Thoracic aorta (tissue), 2 donors: ENCODE data around the gene OLAH. TPM values are rescaled to one million over a fixed set of nuclear protein-coding genes. Genes with fewer than 3 reads are reported as not detected.

ENCODE experiments used
- ATAC-seq: fragments of 150-250 bp; one replicate; pipeline ENCODE4 v1.8.0; 2017; ENCODE audit warnings: low read depth; ENCODE audit not compliant: insufficient number of reproducible peaks, low FRiP score
- DNase-seq: peaks from one replicate; pipeline ENCODE4 v3.0.0-alpha.2; 2020; ENCODE audit warnings: low spot score
- H3K27ac ChIP-seq, 2 donors: fragments of 200-600 bp; sonication (generic); 1 replicate in 1 of 2; 2 replicates in 1 of 2; pipeline ENCODE4 v1.5.1; 2016; ENCODE audit warnings: mild to moderate bottlenecking in 2 of 2, moderate library complexity in 2 of 2
- H3K27me3 ChIP-seq: fragments of 200-600 bp; sonication (generic); replicated peaks from 2 replicates; pipeline ENCODE4 v1.6.0; 2016; ENCODE audit warnings: mild to moderate bottlenecking; ENCODE audit not compliant: insufficient read depth
- H3K36me3 ChIP-seq: fragments of 200-600 bp; sonication (generic); one replicate; pipeline ENCODE4 v1.5.1; 2016
- H3K4me1 ChIP-seq, 2 donors: fragments of 200-600 bp; sonication (generic); 1 replicate in 1 of 2; 2 replicates in 1 of 2; pipeline versions ENCODE4 v1.5.1 to v1.6.0; 2016; ENCODE audit warnings: low read depth in 2 of 2, mild to moderate bottlenecking in 1 of 2; ENCODE audit not compliant: control insufficient read depth in 1 of 2
- H3K4me3 ChIP-seq: fragments of 200-600 bp; sonication (generic); 2 replicates; pipeline ENCODE4 v1.5.1; 2016; ENCODE audit warnings: mild to moderate bottlenecking
- H3K9me3 ChIP-seq: fragments of 200-600 bp; sonication (generic); 2 replicates; pipeline ENCODE4 v1.5.1; 2016
- CTCF ChIP-seq: fragments of 200-600 bp; sonication (generic); IDR thresholded peaks from one replicate; pipeline ENCODE4 v1.5.1; 2019; ENCODE audit warnings: antibody characterized with exemption
- total RNA-seq, 2 donors: library from RNA; depleted of rRNA; stranded (reverse); fragments of >200 nt; gene quantifications; one replicate each; pipeline versions ENCODE4 v1.1.0 to v1.2.3, GENCODE V29; 2016

The OLAH gene
- total RNA-seq, 2 donors from 2014 or later: 2.5 TPM; not detected in 1

- Histone ChIP-seq H3K27me3 (no peaks in the 10 kb centered on the region), H3K4me3 (peak overlapping the region; percentile 55), H3K27ac (peak overlapping the region; percentile 18 to 65), H3K4me1 (peaks cover 14 to 25% of the 10 kb centered on the region in 2 donors), H3K36me3 (no peaks in the 10 kb centered on the region), H3K9me3 (no peaks in the 10 kb centered on the region)
- DNase-seq: no peak
- no peak for TF ChIP-seq CTCF
- ATAC-seq: no peak
Measured at GRCh38 chr10:15046626-15047025, 2.9 kb downstream of the OLAH start.

GRCh38 chr10:15049533-15049932 is 5.8 kb downstream of the OLAH start:
- no peak for ATAC-seq
- TF ChIP-seq CTCF: no peak
- no peaks in the 10 kb centered on the region for H3K9me3 ChIP-seq

GRCh38 chr10:15052121-15052520 is 8.4 kb downstream of the OLAH start:
- ATAC-seq (no peak), DNase-seq (no peak)
- Histone ChIP-seq H3K27me3 (no peaks in the 10 kb centered on the region), H3K4me1 (peaks cover 2 to 4% of the 10 kb centered on the region in 2 donors), H3K27ac (no peak overlapping the region), H3K4me3 (no peak overlapping the region), H3K36me3 (no peaks in the 10 kb centered on the region), H3K9me3 (no peaks in the 10 kb centered on the region)
- TF ChIP-seq CTCF: no peak

More at GRCh38 chr10:15049533-15049932, 5.8 kb downstream of the OLAH start:
- Histone ChIP-seq H3K27ac (no peak overlapping the region), H3K36me3 (no peaks in the 10 kb centered on the region), H3K4me1 (peaks cover 14 to 25% of the 10 kb centered on the region in 2 donors), H3K4me3 (no peak overlapping the region), H3K27me3 (no peaks in the 10 kb centered on the region)
- no peak for DNase-seq

- Histone ChIP-seq H3K4me1 (no peaks in the 10 kb centered on the region), H3K4me3 (no peak overlapping the region)
- no peak for ATAC-seq
Measured at GRCh38 chr10:15053061-15053460, 9.3 kb downstream of the OLAH start.

GRCh38 chr10:15058689-15059088 is 14.9 kb downstream of the OLAH start:
- H3K4me3 ChIP-seq: no peak overlapping the region
- no peaks in the 10 kb centered on the region for H3K4me1 ChIP-seq
- DNase-seq (no peak), ATAC-seq (no peak)
- no peak for TF ChIP-seq CTCF
- no peak overlapping the region for H3K27ac ChIP-seq
- peaks cover 12% of the 10 kb centered on the region for H3K9me3 ChIP-seq
- no peaks in the 10 kb centered on the region for H3K36me3 ChIP-seq
- no peaks in the 10 kb centered on the region for H3K27me3 ChIP-seq

More at GRCh38 chr10:15053061-15053460, 9.3 kb downstream of the OLAH start:
- Histone ChIP-seq H3K36me3 (no peaks in the 10 kb centered on the region), H3K27me3 (no peaks in the 10 kb centered on the region), H3K9me3 (no peaks in the 10 kb centered on the region), H3K27ac (no peak overlapping the region)
- no peak for TF ChIP-seq CTCF
- no peak for DNase-seq
